Stimulated activated CD8-positive, alpha-beta memory T cell treated with anti-CD3 and anti-CD28 coated beads, Interleukin-2, amount 100 ng/mL, for 1 hour (primary cell): ENCODE data around the gene C7orf33.
A peak's percentile ranks its signal among the peaks of the same experiment; 100 is the strongest.
"Not testable (repeated sequence)": the region's sequence is repeated elsewhere in the genome, so short reads cannot be mapped to it uniquely, and the experiment has no call there.

Experiments
- DNase-seq, 2 donors: peaks; one replicate each; pipeline ENCODE4 v3.0.0-alpha.2; 2020; ENCODE audit warnings: low read depth in 2 of 2

C7orf33 gene, protein sequence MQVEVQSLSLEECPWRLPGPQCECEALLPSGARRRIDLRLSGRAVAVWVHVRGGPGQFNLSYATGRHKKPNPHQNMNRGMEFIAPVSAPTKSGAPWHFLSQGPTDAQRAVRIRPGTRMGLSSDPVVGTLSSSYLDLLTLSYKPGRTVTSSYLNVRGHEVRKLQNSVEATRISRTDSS

DNA sequence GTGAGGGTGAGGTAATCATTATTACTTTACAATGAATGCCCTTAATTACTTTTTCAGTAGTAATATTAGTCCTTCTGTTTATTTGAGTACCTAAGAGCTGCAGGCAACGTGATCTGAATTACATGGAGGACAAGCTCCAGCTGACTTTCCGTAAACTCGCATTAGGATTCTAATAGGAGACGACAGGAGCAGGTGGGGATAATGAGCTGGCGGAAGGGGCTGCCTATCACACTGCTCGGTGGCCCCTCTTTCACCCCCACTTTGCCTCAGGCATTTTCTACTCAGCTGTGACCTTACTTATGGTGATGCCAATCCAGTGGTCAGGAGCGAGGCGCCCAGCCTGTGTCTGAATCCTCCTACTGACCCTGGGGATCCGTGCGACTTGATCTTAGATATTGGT is at the start of gene C7orf33:
TSS of gene C7orf33 (plus strand) at position 296 of the 400 bp plus-strand sequence. CDS start 160 bp downstream, outside the sequence.
- DNase-seq = no peak

DNA sequence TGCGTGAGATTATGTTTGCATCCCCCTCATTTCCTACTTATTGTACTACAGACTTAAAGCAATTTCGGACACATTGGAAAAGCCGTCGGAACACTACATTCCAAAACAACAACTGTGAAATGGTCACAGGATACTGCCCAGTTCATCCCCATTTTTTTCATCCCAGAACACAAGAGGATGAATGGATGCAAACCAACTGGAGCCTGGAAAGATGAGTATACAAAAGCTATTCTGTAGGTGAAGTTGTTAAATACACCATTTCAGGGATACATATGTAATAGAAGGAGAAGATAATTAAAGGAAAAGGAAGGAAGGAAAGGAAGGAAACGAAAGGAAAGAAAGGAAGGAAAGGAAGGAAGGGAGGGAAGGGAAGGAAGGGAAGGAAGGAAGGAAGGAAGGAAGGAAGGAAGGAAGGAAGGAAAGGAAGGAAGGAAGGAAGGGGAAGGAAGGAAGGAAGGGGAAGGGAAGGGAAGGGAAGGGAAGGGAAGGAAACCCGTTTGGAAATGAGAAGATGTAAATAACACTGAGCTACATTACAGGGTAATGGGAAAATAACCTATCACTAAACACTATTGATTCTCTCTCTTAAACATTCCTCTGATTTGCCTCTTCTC is 48.6 kb upstream of the C7orf33 start:
- no peak for DNase-seq

DNA sequence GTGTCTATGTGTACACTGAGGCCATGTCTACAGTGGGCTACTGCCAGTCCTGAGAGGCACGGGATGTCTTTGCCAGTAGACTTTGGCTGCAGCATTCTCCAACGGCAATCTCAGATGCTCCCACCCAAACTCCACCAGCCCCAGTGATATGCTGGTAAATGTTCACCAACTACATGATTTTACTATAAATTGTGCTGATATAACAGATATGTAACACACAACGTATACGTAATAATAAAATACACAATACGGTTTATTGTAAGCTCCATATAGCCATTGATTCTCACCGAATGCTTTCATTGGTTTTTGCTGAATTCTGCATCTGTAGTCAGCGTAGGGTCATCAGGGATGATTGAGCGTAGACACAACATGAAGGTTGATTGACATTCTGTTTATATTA is 47.3 kb upstream of the C7orf33 start:
- no peak for DNase-seq

DNA sequence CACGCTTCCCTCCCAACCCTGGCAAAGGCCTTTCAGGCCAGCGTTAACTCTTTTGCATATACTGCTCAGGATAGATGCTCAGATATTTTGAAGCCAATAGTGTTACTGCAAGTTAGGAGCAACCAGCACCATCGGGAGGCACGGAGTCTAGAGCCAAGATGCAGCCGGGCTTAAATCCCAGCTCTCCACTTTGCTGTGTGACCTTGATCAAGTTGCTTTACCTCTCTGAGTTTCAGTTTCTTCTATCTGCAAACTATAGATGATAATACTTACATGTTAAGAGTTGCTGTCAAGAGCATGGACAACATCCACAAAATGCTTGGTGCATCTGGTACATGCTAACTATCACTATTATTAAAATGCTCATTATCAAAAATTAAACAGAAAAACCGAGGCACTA is 45.4 kb upstream of the C7orf33 start:
- DNase-seq = no peak

DNA sequence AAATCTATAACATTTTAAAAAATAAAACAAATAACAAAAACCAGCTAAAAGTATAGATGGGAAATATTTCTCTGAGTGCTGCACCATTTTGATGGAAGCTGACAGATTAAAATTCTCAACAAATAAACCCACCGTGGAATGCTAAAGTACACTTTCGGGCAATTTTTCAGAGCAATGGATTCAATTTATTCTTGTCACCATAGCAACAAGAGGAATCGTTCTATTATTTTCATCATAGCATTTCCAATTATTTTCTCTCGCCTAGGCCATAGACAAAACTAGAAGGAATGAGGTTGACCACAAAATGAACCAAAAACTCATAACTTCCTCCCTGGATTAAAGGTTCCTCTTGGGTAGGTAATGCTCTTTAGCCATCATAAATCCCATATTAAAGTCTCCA is 44.6 kb upstream of the C7orf33 start:
- DNase-seq = no peak

DNA sequence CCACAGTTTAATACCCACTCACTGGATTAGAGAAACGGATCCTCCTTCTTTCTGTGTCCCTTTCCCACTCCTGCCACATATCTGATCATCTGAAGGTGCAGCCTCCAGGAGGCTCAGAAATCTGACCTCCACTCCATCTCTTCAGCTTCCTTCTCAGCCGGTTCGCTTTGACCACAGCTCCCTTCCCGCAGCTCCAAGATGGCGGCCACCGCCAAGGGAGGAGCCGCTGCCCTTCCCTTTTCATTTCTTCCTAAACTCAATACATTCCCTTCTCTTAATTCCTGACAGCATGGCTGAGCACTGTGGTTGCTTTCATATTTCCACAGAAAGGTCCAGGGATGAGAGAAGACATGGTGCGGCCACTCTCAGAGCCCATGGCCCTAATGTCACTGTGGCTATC is 43.7 kb upstream of the C7orf33 start:
- no peak for DNase-seq

DNA sequence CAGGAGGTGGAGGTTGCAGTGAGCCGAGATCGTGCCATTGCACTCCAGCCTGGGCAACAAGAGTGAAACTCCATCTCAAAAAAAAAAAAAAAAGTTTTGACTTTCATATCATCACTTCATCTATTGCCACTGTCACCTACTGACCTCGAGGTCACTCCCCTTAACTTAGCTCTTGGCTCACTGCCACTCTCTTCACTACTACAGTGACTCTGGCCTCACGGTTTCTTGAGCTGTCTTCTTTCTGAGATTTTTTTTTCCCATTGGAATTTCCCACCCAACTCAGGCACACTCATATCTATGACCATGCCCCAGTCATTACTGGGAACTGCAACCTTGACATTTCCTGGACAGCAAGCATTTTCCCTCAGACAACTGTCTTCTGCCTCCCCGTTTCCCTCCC is 42.6 kb upstream of the C7orf33 start:
- DNase-seq = no peak

DNA sequence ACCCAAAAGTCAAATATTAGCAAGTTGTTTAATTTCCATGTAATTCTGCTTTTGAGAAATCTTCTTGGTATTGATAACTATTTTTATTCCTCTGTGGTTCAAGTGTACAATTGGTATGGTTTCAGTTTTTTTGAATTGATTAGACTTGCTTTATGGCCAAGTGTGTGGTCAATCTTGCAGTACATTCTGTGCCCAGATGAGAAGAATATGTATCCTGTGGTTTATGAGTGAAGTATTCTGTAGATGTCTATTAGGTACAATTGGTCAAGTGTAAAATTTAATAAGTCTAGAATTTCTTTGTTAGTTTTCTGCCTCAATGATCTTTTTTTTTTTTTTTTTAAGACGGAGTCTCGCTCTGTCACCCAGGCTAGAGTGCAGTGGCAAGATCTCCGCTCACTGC is 36.6 kb upstream of the C7orf33 start:
- no peak for DNase-seq

DNA sequence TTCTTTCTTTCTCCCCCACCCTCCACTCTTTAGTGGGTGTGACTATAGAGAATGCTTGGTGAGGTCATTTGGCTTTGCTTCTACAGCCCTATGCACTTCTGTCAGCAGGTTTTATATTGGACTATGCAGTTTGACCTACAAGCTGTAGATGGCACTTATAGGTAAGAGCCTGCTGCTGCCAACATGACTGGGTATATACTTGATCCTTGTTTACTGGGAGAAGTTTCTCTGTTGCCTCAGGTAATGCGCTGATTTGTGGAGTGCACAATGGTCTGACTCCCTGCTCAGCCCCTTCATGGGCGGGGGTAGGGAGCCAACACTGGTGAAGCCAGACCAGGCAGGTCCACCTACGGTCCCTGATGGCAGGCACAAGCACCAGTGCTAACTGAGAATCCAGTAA is 33.7 kb upstream of the C7orf33 start:
- DNase-seq = no peak

DNA sequence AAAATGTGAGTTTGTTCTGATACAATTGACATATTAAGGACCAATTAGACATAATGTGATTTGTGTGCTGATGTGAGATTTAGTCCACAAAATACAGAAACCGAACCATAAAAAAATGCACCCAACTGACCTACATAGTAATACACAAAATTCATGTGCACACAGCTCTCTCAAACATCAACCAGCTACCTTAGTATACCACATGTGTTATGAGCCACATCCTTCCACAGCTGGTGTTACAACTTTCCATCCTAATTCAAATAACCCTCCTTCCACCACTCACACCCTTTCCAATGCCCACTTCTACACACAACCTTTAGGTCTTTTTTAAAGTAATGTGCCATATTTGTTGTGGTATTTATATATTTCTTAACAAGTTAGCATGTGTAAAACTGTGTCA is 31.7 kb upstream of the C7orf33 start:
- DNase-seq = no peak

DNA sequence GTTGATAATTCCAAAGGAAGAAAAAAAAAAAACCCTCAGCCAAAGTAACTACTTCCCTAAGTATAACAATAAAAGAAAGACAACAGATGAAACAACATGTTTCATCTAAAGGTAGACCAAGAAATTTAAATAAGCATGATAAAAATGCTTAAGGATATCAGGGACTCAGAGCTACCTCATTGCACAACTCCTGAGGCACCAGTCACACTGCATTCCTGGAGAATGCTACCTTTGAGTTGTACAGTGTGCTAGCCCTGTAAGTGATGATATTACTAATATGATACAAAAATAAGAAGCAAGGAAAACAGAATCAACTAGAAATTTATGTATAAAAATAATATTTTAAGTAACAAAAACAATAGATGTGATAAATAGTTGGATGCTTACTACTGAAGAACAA is 29.5 kb upstream of the C7orf33 start:
- DNase-seq = no peak

DNA sequence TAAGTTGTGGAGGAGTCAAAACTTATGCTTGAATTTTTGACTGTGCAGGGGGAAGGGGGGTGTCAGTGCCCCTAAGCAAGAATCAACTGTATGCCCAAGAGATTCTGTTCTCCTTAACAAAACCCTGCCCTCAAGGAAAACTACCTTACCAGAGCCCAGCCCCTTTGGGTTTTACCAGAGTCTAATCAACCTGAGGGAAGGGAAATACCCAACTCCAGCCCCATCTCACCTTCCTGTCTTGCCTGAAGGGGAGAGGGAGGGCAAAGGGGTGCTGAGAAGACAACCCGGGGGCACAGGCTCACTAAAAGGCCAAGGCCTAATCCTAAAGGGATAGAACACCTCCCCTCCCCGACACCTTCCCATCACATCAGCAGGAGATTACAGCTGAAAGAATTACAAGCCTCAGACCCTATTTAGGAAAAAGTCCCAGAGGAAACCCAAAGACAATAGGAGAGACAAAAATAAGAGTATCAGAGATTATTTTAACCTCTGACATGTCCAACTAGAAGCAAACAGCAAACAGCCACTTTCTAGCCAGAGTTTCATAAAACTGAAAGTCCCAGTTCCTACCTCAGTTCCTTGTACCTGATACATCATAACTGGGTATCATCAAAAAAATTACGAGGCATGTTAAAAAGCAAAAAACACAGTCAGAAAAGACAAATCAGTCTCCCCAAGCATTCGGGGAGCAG is 26.8 kb upstream of the C7orf33 start:
- no peak for DNase-seq

DNA sequence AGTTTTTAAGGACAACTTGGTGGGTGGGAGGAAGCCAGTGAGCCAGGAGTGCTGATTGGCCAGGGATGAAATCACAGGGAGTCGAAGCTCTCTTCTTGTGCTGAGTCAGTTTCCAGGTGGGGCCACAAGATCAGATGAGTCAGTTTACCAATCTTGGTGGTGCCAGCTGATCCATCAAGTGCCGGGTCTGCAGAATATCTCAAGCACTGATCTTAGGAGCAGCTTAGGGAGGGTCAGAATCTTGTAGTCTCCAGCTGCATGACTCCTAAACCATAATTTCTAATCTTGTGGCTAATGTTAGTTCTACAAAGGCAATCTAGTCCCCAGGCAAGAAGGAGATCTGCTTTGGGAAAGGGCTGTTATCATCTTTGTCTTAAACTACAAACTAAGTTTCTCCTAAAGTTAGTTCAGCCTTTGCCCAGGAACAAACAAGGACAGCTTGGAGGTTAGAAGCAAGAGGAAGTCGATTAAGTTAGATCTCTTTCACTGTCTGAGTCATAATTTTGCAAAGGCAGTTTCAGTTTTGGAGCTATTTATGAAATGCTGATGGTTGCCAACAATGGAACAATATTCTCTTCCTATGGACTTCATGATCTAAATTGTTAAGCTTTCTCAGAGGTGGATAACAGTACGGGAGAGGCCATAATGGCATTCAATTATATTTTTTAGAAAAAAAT is 26.2 kb upstream of the C7orf33 start:
- DNase-seq = not testable (repeated sequence)

DNA sequence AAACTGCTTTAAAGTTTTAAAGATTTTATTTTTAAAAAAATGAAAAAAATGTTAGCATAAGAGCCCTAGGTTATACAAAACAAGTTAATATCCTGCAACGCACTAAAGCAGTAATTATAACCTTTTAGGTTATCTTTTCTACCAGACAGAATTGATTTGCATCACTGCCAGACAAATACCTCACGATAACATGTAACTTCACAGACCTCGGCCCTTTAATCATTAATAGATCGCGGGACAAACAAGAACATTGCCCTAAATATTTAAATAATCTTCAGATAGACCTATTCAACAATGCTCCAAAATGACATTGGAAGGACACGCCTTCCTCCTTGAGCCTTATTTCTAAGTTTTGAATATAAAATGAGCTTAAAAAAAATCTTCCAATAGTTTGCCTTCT is 23.8 kb upstream of the C7orf33 start:
- no peak for DNase-seq

DNA sequence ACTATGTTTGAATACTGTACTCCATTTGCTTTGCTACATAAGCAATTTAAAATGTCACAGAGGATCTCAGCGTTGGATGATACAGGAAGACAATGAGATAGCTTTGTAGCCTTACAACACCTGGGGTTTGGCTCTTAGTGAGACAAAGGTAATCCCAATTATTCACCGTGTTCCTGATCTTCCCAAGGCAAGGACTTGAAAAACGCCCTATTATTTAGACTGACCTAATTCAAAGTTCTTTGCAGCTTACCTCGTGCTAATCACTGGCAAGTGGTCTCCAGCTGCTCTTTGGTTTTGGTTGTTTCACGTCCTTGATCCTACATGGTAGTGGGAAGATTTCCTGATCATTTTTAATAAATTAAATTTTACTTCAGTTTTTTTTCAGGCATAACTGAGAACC is 23.0 kb upstream of the C7orf33 start:
- no peak for DNase-seq

DNA sequence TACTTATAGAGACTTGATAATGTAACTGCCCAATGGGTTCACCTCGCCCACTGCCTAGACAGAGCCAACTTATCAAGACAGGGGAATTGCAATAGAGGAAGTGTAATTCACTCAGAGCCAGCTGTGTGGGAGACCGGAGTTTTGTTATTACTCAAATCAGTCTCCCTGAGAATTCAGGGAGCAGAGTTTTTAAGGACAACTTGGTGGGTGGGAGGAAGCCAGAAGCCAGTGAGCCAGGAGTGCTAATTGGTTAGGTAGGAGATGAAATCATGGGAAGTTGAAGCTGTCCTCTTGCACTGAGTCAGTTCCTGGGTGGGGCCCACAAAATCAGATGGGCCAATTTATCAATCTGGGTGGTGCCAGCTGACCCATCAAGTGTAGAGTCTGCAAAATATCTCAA is 20.1 kb upstream of the C7orf33 start:
- no peak for DNase-seq

DNA sequence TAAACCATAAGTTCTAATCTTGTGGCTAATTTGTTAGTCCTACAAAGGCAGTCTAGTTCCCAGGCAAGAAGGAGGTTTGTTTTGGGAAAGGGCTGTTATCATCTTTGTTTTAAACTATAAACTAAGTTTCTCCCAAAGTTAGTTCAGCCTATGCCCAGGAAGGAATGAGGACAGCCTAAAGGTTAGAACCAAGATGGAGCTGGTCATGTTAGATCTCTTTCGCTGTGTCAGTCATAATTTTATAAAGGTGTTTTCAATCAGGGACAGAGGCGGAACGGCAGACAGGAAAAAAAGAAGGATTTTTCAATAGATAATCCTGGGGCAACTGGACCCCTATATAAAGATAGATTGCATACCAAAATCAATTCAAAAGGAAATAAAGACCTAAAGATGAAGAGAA is 19.6 kb upstream of the C7orf33 start:
- DNase-seq = not testable (repeated sequence)

DNA sequence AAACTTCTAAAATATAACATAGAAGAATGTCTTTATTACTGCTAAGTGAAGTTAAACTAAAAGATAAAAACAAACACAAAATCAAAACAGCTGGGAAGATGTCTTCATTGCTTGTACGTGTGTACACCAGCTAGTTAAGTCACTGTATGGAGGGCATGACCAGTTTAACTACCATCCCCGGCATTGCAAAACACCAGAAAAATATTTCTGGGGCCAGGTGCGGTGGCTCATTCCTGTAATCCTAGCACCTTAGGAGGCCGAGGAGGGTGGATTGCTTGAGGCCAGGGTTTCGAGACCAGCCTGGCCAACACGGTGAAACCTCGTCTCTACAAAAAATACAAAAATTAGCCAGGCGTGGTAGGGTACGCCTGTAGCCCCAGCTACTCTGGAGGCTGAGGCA is 19.2 kb upstream of the C7orf33 start:
- DNase-seq = no peak

DNA sequence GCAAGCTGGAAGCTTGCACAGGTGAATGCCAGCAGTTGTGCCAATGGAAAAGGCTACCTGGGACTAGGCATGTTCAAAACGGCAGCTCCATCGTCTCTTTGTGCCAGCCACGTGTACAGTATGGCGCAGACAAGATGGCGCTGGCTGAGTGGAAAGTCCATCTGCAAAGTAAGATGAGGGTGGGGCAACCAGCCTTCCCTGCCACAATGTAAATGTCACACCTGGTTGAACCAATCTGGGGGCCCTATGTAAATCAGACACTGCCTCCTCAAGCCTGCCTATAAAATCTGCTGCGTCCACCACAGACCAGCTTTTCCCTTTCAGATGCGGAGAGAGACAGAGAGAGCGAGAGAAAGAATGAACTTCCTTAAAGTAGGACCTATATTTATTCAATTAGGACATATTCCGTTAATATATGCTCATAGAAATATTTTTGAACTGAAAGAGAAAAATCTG is 18.5 kb upstream of the C7orf33 start:
- DNase-seq = no peak

DNA sequence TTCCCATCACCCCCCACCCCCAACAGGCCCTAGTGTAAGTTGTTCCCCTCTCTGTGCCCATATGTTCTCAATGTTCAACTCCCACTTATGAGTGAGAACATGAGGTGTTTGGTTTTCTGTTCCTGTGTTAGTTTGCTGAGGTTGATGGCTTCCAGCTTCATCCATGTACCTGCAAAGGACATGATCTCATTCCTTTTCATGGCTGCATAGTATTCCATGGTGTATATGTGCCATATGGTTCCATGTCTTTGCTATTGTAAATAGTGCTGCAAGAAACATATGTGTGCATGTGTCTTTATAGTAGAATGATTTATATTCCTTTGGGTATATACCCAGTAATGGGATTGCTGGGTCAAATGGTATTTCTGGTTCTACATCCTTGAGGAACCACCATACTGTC is 17.0 kb upstream of the C7orf33 start:
- not testable (repeated sequence) for DNase-seq

DNA sequence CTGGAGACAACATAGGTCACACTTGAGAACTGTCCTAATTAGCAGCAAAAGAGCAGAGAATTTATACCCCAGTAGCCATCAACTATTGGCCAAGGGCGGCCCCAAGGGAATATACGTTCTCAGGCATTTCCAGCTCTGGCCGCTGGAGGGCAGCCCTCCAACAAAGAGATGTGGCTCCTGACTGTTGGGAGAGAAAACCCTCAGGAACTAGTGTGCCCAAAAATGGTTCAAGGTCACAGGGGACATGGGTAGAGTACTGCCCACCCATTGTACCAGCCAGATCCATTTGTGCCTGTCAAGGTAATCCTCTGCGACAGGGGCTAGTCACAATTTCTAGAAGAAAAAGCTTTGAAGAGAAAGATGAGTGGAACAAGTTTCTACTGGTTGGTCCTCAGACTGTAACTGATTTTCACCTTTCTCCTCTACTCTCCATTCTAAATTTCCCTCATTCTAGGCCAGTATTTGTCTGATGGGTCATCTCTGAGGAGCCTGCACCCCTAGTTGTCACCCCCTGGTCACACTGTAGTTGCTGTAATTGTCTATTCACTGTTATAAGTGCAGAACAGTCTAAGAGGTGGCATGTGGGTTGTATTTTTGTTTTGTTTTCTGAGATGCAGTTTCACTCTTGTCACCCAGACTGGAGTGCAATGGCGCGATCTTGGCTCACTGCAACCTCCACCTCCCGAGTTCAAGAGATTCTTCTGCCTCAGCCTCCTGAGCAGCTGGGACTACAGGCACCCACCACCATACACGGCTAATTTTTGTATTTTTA is 14.7 kb upstream of the C7orf33 start:
- DNase-seq = peak; percentile 42 to 45

DNA sequence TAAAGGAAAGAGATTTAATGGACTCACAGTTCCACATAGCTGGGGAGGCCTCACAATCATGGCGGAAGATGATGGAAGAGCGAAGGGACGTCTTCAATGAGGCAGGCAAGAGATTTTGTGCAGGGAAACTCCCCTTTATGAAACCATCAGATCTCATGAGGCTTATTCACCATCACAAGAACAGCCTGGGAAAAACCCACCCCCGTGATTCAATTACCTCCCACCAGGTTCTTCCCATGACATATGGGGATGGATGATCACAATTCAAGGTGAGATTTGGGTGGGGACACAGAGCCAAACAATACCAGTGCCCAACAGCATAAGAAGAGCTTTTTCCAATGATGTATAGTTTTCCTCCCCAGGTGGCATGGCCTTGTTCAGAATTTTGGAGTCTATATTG is 11.2 kb upstream of the C7orf33 start:
- no peak for DNase-seq
